ENCODE results near the gene CCZ1B. TPM values are rescaled to one million over a fixed set of nuclear protein-coding genes. Genes with fewer than 3 reads are reported as not detected.
"Not testable (repeated sequence)": the region's sequence is repeated elsewhere in the genome, so short reads cannot be mapped to it uniquely, and the experiment has no call there.

The CCZ1B gene
- total RNA-seq, 2 experiments from 2014 or later = 20.7 to 52.0 TPM

GRCh38 chr7:6792113-6792872 is 33.8 kb downstream of the CCZ1B start:
- CTCF ChIA-PET (ENCODE audit: unreplicated experiment); H3K79me2 ChIP-seq (ENCODE audit: insufficient read depth, low read depth, low read length); H3K4me2 ChIP-seq (ENCODE audit: low read length); H3K9me2 ChIP-seq (ENCODE audit: insufficient read depth, low read length); intact Hi-C loops (cut with micrococcal nuclease; ENCODE audit: unreplicated experiment); H3K4me3 ChIP-seq (ENCODE audit: low read depth, low read length, poor library complexity, severe bottlenecking); H3K9me3 ChIP-seq (ENCODE audit: low read length); BruUV-seq (replicated peaks); DNase-seq (ENCODE audit: low spot score); H2AFZ ChIP-seq (ENCODE audit: low read length); H3K36me3 ChIP-seq (ENCODE audit: insufficient read depth, low read length); H3K27ac ChIP-seq (ENCODE audit: low read depth, low read length, poor library complexity, severe bottlenecking); H3K4me1 ChIP-seq (ENCODE audit: insufficient read depth, low read length, poor library complexity, severe bottlenecking); H4K20me1 ChIP-seq (ENCODE audit: insufficient read depth, low read length); POLR2A ChIA-PET: not testable (repeated sequence)

- H3K9me3 ChIP-seq (ENCODE audit: low read length); H3K79me2 ChIP-seq (ENCODE audit: insufficient read depth, low read depth, low read length); H3K4me1 ChIP-seq (ENCODE audit: insufficient read depth, low read length, poor library complexity, severe bottlenecking); H3K36me3 ChIP-seq (ENCODE audit: insufficient read depth, low read length); H3K4me2 ChIP-seq (ENCODE audit: low read length); CTCF ChIA-PET (ENCODE audit: unreplicated experiment); H3K9me2 ChIP-seq (ENCODE audit: insufficient read depth, low read length); H3K27ac ChIP-seq (ENCODE audit: low read depth, low read length, poor library complexity, severe bottlenecking); BruUV-seq (replicated peaks); H2AFZ ChIP-seq (ENCODE audit: low read length); H3K4me3 ChIP-seq (ENCODE audit: low read depth, low read length, poor library complexity, severe bottlenecking); DNase-seq (ENCODE audit: low spot score); H4K20me1 ChIP-seq (ENCODE audit: insufficient read depth, low read length); POLR2A ChIA-PET; intact Hi-C loops (cut with micrococcal nuclease; ENCODE audit: unreplicated experiment): not testable (repeated sequence)
These were observed 36.7 kb downstream of the CCZ1B start for GRCh38 chr7:6789353-6789752.

- H3K4me1 ChIP-seq (ENCODE audit: insufficient read depth, low read length, poor library complexity, severe bottlenecking); H3K79me2 ChIP-seq (ENCODE audit: insufficient read depth, low read depth, low read length); DNase-seq (ENCODE audit: low spot score); CTCF ChIA-PET (ENCODE audit: unreplicated experiment); POLR2A ChIA-PET; H3K4me3 ChIP-seq (ENCODE audit: low read depth, low read length, poor library complexity, severe bottlenecking); H3K9me3 ChIP-seq (ENCODE audit: low read length); H3K4me2 ChIP-seq (ENCODE audit: low read length); intact Hi-C loops (cut with micrococcal nuclease; ENCODE audit: unreplicated experiment); H3K9me2 ChIP-seq (ENCODE audit: insufficient read depth, low read length); H3K36me3 ChIP-seq (ENCODE audit: insufficient read depth, low read length); H3K27ac ChIP-seq (ENCODE audit: low read depth, low read length, poor library complexity, severe bottlenecking); H2AFZ ChIP-seq (ENCODE audit: low read length); BruUV-seq (replicated peaks); H4K20me1 ChIP-seq (ENCODE audit: insufficient read depth, low read length): not testable (repeated sequence)
These were observed 44.5 kb downstream of the CCZ1B start for GRCh38 chr7:6781581-6781980.

GRCh38 chr7:6761186-6761585 is 64.9 kb downstream of the CCZ1B start:
- CTCF ChIA-PET (ENCODE audit: unreplicated experiment); H3K4me1 ChIP-seq (ENCODE audit: insufficient read depth, low read length, poor library complexity, severe bottlenecking); DNase-seq (ENCODE audit: low spot score): not testable (repeated sequence)

GRCh38 chr7:6753964-6754363 is 72.1 kb downstream of the CCZ1B start, which contains the start of gene RSPH10B2:
Gene RSPH10B2 (plus strand): TSS chr7:6754103. CDS start chr7:6757678, 3,575 bp downstream.
- H3K9me2 ChIP-seq (ENCODE audit: insufficient read depth, low read length); H3K4me3 ChIP-seq (ENCODE audit: low read depth, low read length, poor library complexity, severe bottlenecking); H3K4me1 ChIP-seq (ENCODE audit: insufficient read depth, low read length, poor library complexity, severe bottlenecking); DNase-seq (ENCODE audit: low spot score); POLR2A ChIA-PET; H3K9me3 ChIP-seq (ENCODE audit: low read length); H3K79me2 ChIP-seq (ENCODE audit: insufficient read depth, low read depth, low read length); BruUV-seq (replicated peaks); H3K4me2 ChIP-seq (ENCODE audit: low read length); H3K27ac ChIP-seq (ENCODE audit: low read depth, low read length, poor library complexity, severe bottlenecking); H4K20me1 ChIP-seq (ENCODE audit: insufficient read depth, low read length); CTCF ChIA-PET (ENCODE audit: unreplicated experiment); H2AFZ ChIP-seq (ENCODE audit: low read length); intact Hi-C loops (cut with micrococcal nuclease; ENCODE audit: unreplicated experiment); H3K36me3 ChIP-seq (ENCODE audit: insufficient read depth, low read length): not testable (repeated sequence)

More at GRCh38 chr7:6761186-6761585, 64.9 kb downstream of the CCZ1B start:
- POLR2A ChIA-PET; intact Hi-C loops (cut with micrococcal nuclease; ENCODE audit: unreplicated experiment); H3K9me3 ChIP-seq (ENCODE audit: low read length); H3K36me3 ChIP-seq (ENCODE audit: insufficient read depth, low read length); H3K4me3 ChIP-seq (ENCODE audit: low read depth, low read length, poor library complexity, severe bottlenecking); BruUV-seq (replicated peaks); H3K9me2 ChIP-seq (ENCODE audit: insufficient read depth, low read length); H3K4me2 ChIP-seq (ENCODE audit: low read length); H2AFZ ChIP-seq (ENCODE audit: low read length); H3K27ac ChIP-seq (ENCODE audit: low read depth, low read length, poor library complexity, severe bottlenecking); H4K20me1 ChIP-seq (ENCODE audit: insufficient read depth, low read length); H3K79me2 ChIP-seq (ENCODE audit: insufficient read depth, low read depth, low read length): not testable (repeated sequence)

GRCh38 chr7:6750173-6750572 is 75.9 kb downstream of the CCZ1B start:
- POLR2A ChIA-PET; H3K4me1 ChIP-seq (ENCODE audit: insufficient read depth, low read length, poor library complexity, severe bottlenecking); H3K36me3 ChIP-seq (ENCODE audit: insufficient read depth, low read length); H3K4me3 ChIP-seq (ENCODE audit: low read depth, low read length, poor library complexity, severe bottlenecking); H3K79me2 ChIP-seq (ENCODE audit: insufficient read depth, low read depth, low read length); H4K20me1 ChIP-seq (ENCODE audit: insufficient read depth, low read length); DNase-seq (ENCODE audit: low spot score); H2AFZ ChIP-seq (ENCODE audit: low read length); H3K9me3 ChIP-seq (ENCODE audit: low read length); H3K9me2 ChIP-seq (ENCODE audit: insufficient read depth, low read length); BruUV-seq (replicated peaks); H3K4me2 ChIP-seq (ENCODE audit: low read length); H3K27ac ChIP-seq (ENCODE audit: low read depth, low read length, poor library complexity, severe bottlenecking); CTCF ChIA-PET (ENCODE audit: unreplicated experiment); intact Hi-C loops (cut with micrococcal nuclease; ENCODE audit: unreplicated experiment): not testable (repeated sequence)

Measured in OCI-LY7 (cell line).